Heart left ventricle (tissue), 16 donors: ENCODE data around the gene SPIN1. TPM values are rescaled to one million over a fixed set of nuclear protein-coding genes. Genes with fewer than 3 reads are reported as not detected.

Experiments used
- ATAC-seq, 4 donors: fragments of 200-7000 bp; cut with Tn5 transposase; one replicate each; pipeline ENCODE4 v1.9.1; 2020 to 2022; ENCODE audit warnings: moderate library complexity in 4 of 4, mild to moderate bottlenecking in 3 of 4, moderate number of reproducible peaks in 1 of 4
- DNase-seq, 5 donors: peaks; one replicate each; pipeline ENCODE4 v3.0.0-alpha.2; 2020
- H3K27ac ChIP-seq, 12 donors: fragments of 200-600 bp; sonication (generic) in 4 of 12; one replicate each; pipeline versions ENCODE4 v1.5.0 to v1.8.0; 2016 to 2022; ENCODE audit warnings: mild to moderate bottlenecking in 2 of 12
- H3K27me3 ChIP-seq, 9 donors: fragments of 200-600 bp; sonication (generic) in 2 of 9; one replicate each; pipeline versions ENCODE4 v1.5.1 to v1.8.0; 2016 to 2022; ENCODE audit warnings: mild to moderate bottlenecking in 3 of 9
- H3K36me3 ChIP-seq, 9 donors: fragments of 200-600 bp; sonication (generic) in 2 of 9; one replicate each; pipeline versions ENCODE4 v1.5.0 to v1.8.0; 2018 to 2022; ENCODE audit warnings: mild to moderate bottlenecking in 2 of 9
- H3K4me1 ChIP-seq, 12 donors: fragments of 200-600 bp; sonication (generic) in 4 of 12; one replicate each; pipeline versions ENCODE4 v1.5.0 to v1.8.0; 2016 to 2022; ENCODE audit warnings: mild to moderate bottlenecking in 3 of 12
- H3K4me3 ChIP-seq, 12 donors: fragments of 200-600 bp; sonication (generic) in 4 of 12; one replicate each; pipeline versions ENCODE4 v1.5.0 to v1.8.0; 2017 to 2022; ENCODE audit warnings: mild to moderate bottlenecking in 9 of 12, moderate library complexity in 4 of 12
- H3K9me3 ChIP-seq, 12 donors: fragments of 200-600 bp; sonication (generic) in 4 of 12; one replicate each; pipeline versions ENCODE4 v1.5.0 to v1.8.0; 2016 to 2022; ENCODE audit warnings: mild to moderate bottlenecking in 1 of 12
- CTCF ChIP-seq, 12 donors: fragments of 200-600 bp; sonication (generic) in 4 of 12; IDR thresholded peaks; one replicate each; pipeline versions ENCODE4 v1.5.0 to v1.8.0; 2018 to 2022; ENCODE audit warnings: antibody characterized with exemption in 12 of 12, mild to moderate bottlenecking in 5 of 12
- POLR2A ChIP-seq, 2 donors: fragments of 450-650 bp; IDR thresholded peaks; one replicate each; pipeline ENCODE4 v1.6.1; 2017; ENCODE audit warnings: antibody characterized with exemption in 2 of 2, mild to moderate bottlenecking in 2 of 2, moderate library complexity in 2 of 2
- WGBS, 4 donors: extraction: QIAGEN DNeasy Blood & Tissue Kit in 2 of 4; methylation state at CpG; one replicate each; pipeline versions ENCODE4 v1.1.5 to v1.1.7; 2013 to 2018; 5-methylcytosine and 5-hydroxymethylcytosine counted together
- intact Hi-C, 10 donors: fragments of 100-400 bp; cut with DNase I; formaldehyde crosslinking; loops; one replicate each; pipeline versions ENCODE4 v1.11.1 to v1.14.2; 2022
- polyA plus RNA-seq, 2 donors: library from polyadenylated mRNA; stranded (reverse); fragments of 200-250 nt; gene quantifications; one replicate each; pipeline ENCODE4 v1.2.3, GENCODE V29; 2013
- total RNA-seq, 9 donors: library from RNA; depleted of rRNA in 2 of 9; stranded (reverse); fragments of >200 nt in 2 of 9; fragmentation: NEBNext Ultra II Directional in 3 of 9; extraction: Animal tissue kit (Norgen Biotek cat#: 25700) in 3 of 9; gene quantifications; one replicate each; pipeline versions ENCODE4 v1.1.0 to v1.2.4, GENCODE V29; 2016 to 2023
- donor health status: ischemic (EF 13 %, LVEDD 7.1; RV severe dilation, severe dysfunction).
- donor health status: healthy with polysubstance abuse.
- donor health status: DM: no; HTN: yes; CAD: no.
- donor health status: DM: no; HTN: no; CAD: no.
- donor health status: ischemic (EF 25% LVEDD 6.9; RV normal size, moderate dysfunction).
- donor health status: ischemic (EF 25% LVEDD 5.7; RV mildly dilated, moderate dysfunction).
- donor health status: healthy.
- donor health status: DM: yes; HTN: yes; CAD: no.
- donor health status: ischemic (EF 35%, LVEDD 5.7; RV mildly dilated, moderate dysfunction).
- donor health status: nonischemic (EF 11% LVEDD 7.7; RV severe dilation, severe dysfunction).
- donor health status: DM: yes; HTN: yes; CAD: no.
- donor health status: PGD.
- donor health status: ischemic (EF 29% LVEDD 5.4; RV normal size, mild dysfunction).
- donor health status: nonischemic (EF 23%, LVEDD 6.1; RV moderate dilation, normal function).

Gene SPIN1
- total and polyA plus RNA-seq, 11 donors: 17.8 to 61.2 (median 43.4) TPM

GRCh38 chr9:88524911-88525310 lies 136.7 kb downstream of the SPIN1 start:
- H3K36me3 ChIP-seq: no peaks in the 10 kb centered on the region
- no peak for TF ChIP-seq CTCF (IDR thresholded peaks at IDR 0.05)
- no peak for TF ChIP-seq POLR2A (IDR thresholded peaks at IDR 0.05)
- no peak overlapping the region for H3K4me3 ChIP-seq
- ATAC-seq (no peak), DNase-seq (no peak)
- intact Hi-C loops: no loop called here
- no peak overlapping the region for H3K27ac ChIP-seq
- H3K27me3 ChIP-seq: peaks cover 0 to 4% (median 0%) of the 10 kb centered on the region in 9 donors
- H3K4me1 ChIP-seq: no peaks in the 10 kb centered on the region
- H3K9me3 ChIP-seq: no peaks in the 10 kb centered on the region
- 91 to 96% (median 92%) methylated on average over 8 of the region's 8 CpGs for WGBS, 4 donors

GRCh38 chr9:88527618-88528017 lies 139.4 kb downstream of the SPIN1 start:
- Histone ChIP-seq H3K27ac (no peak overlapping the region), H3K9me3 (no peaks in the 10 kb centered on the region), H3K4me3 (no peak overlapping the region), H3K4me1 (peaks cover 0 to 8% (median 0%) of the 10 kb centered on the region in 12 donors), H3K36me3 (no peaks in the 10 kb centered on the region), H3K27me3 (peaks cover 0 to 12% (median 0%) of the 10 kb centered on the region in 9 donors)
- 81 to 87% (median 84%) methylated on average over 6 to 7 of the region's 7 CpGs for WGBS, 4 donors
- DNase-seq (no peak), ATAC-seq (no peak)
- intact Hi-C loops: no loop called here
- TF ChIP-seq CTCF (IDR thresholded peaks at IDR 0.05) (no peak), POLR2A (IDR thresholded peaks at IDR 0.05) (no peak)

Other genes with a start within 250 kb of the SPIN1 start
- gene SPATA31C2, start 250.0 kb upstream of the SPIN1 start, total RNA-seq: not detected
- gene SPATA31C2, start 250.0 kb upstream of the SPIN1 start, polyA plus RNA-seq: not detected
- not detected for gene NXNL2, start 146.7 kb downstream of the SPIN1 start, total RNA-seq
- gene NXNL2, start 146.7 kb downstream of the SPIN1 start, polyA plus RNA-seq: under 1 TPM in 1 of 2 donors, not detected in 1; 0.07 TPM